K562 (cell line): ENCODE results near the gene MYLK4. TPM values are rescaled to one million over a fixed set of nuclear protein-coding genes. Genes with fewer than 3 reads are reported as not detected.
A peak's percentile ranks its signal among the peaks of the same experiment; 100 is the strongest.

Experiments used
- ATAC-seq: fragments of 200-7000 bp; cut with Tn5 transposase; 3 replicates; pipeline ENCODE4 v1.9.1; 2020; ENCODE audit warnings: moderate library complexity
- BruUV-seq: library from RNA; stranded (reverse); fragments of 400-500 nt; replicated peaks from 2 replicates; lab custom pipeline; 2021; lab: Mats Ljungman, UMichigan
- CTCF ChIA-PET: fragments of 300-600 bp; formaldehyde crosslinking; extraction: SDS; loops from one replicate; lab custom pipeline; 2021; ENCODE audit warnings: low intra/inter-chr PET ratio; lab: Yijun Ruan, JAX
- POLR2A ChIA-PET: fragments of 300-600, 350-650 bp; sonication (Branson Sonifier 250); formaldehyde crosslinking; extraction: SDS; loops from one replicate; lab custom pipeline; 2021; ENCODE audit warnings: antibody characterized with exemption, inconsistent platforms; lab: Yijun Ruan, JAX
- DNase-seq, 4 experiments: peaks; one replicate each; pipeline versions ENCODE4 v3.0.0 to v3.0.0-alpha.2; 2011 to 2018; ENCODE audit warnings: low spot score in 3 of 4, mixed read lengths in 3 of 4; ENCODE audit errors: extremely low read depth in 1 of 4
- FAIRE-seq: peaks from 2 replicates; lab custom pipeline; 2011; peaks lifted over from hg19 to GRCh38; lab: Jason Lieb, UNC
- H2AFZ ChIP-seq: 2 replicates; pipeline ENCODE4 v1.6.0; 2011; ENCODE audit warnings: low read depth, low read length, control low read depth, inconsistent platforms
- H3K27ac ChIP-seq: fragments of 200-600 bp; 3 replicates; pipeline ENCODE4 v1.8.0; 2011; ENCODE audit warnings: low read depth, mild to moderate bottlenecking, control low read depth, inconsistent platforms, low read length, moderate library complexity, mixed read lengths; ENCODE audit errors: extremely low read depth
- H3K27me3 ChIP-seq, 2 experiments: fragments of 300-600 bp in 1 of 2; 2 replicates in 1 of 2; 3 replicates in 1 of 2; pipeline versions ENCODE4 v1.6.0 to v1.8.0; 2011; ENCODE audit warnings: inconsistent platforms in 2 of 2, low read length in 2 of 2, mild to moderate bottlenecking in 1 of 2, mixed read lengths in 1 of 2, moderate library complexity in 1 of 2; ENCODE audit not compliant: control insufficient read depth in 2 of 2, insufficient read depth in 2 of 2
- H3K36me3 ChIP-seq: fragments of 300-600 bp; 3 replicates; pipeline ENCODE4 v1.8.0; 2011; ENCODE audit warnings: mild to moderate bottlenecking, low read length, inconsistent platforms; ENCODE audit not compliant: control insufficient read depth, insufficient read depth
- H3K4me1 ChIP-seq, 2 experiments: fragments of 200-600 bp in 1 of 2; replicated peaks in 1 of 2; 2 replicates in 1 of 2; 3 replicates in 1 of 2; pipeline versions ENCODE4 v1.5.1 to v1.8.0; 2011; ENCODE audit warnings: inconsistent platforms in 2 of 2, low read length in 2 of 2, mild to moderate bottlenecking in 1 of 2, mixed read lengths in 1 of 2, moderate library complexity in 1 of 2; ENCODE audit not compliant: control insufficient read depth in 2 of 2, insufficient read depth in 2 of 2
- H3K4me2 ChIP-seq: 2 replicates; pipeline ENCODE4 v1.6.1; 2011; ENCODE audit warnings: low read length, control low read depth, inconsistent platforms, mixed read lengths; ENCODE audit not compliant: insufficient read depth
- H3K4me3 ChIP-seq: fragments of 200-600 bp; sonication (generic), shearing (Covaris generic); 2 replicates; pipeline ENCODE4 v1.5.1; 2016; ENCODE audit warnings: control low read depth, inconsistent platforms
- H3K79me2 ChIP-seq: fragments of 200-600 bp; 3 replicates; pipeline ENCODE4 v1.8.0; 2011; ENCODE audit warnings: low read length, inconsistent platforms; ENCODE audit not compliant: control insufficient read depth, insufficient read depth
- H3K9ac ChIP-seq, 2 experiments: 2 replicates each; pipeline versions ENCODE4 v1.6.0 to v1.6.1; 2011; ENCODE audit warnings: low read depth in 2 of 2, low read length in 2 of 2, control low read depth in 1 of 2, inconsistent platforms in 1 of 2, mild to moderate bottlenecking in 1 of 2, mixed read lengths in 1 of 2; ENCODE audit not compliant: insufficient read depth in 1 of 2
- H3K9me1 ChIP-seq: one replicate; pipeline ENCODE4 v1.6.0; 2011; ENCODE audit warnings: inconsistent platforms, mild to moderate bottlenecking, low read length, moderate library complexity; ENCODE audit not compliant: control insufficient read depth, insufficient read depth
- H3K9me3 ChIP-seq: replicated peaks from 2 replicates; pipeline ENCODE4 v1.5.1; 2011; ENCODE audit warnings: low read depth, low read length, inconsistent platforms; ENCODE audit not compliant: control insufficient read depth, insufficient read depth
- H4K20me1 ChIP-seq: replicated peaks from 2 replicates; pipeline ENCODE4 v1.6.1; 2011; ENCODE audit warnings: low read length, inconsistent platforms, mixed read lengths; ENCODE audit not compliant: control insufficient read depth, insufficient read depth
- BCL6 ChIP-seq: fragments of 250-450 bp; sonication (Bioruptor Pico); IDR thresholded peaks from 2 replicates; pipeline ENCODE4 v1.4.0; 2020
- C11orf30 ChIP-seq: fragments of 450-650 bp; IDR thresholded peaks from 2 replicates; pipeline ENCODE4 v1.6.1; 2016; ENCODE audit warnings: low read depth, mild to moderate bottlenecking
- CREB3L1 ChIP-seq: fragments of 450-650 bp; IDR thresholded peaks from 2 replicates; pipeline ENCODE4 v1.6.1; 2014; ENCODE audit warnings: low read depth, mild to moderate bottlenecking, moderate library complexity, borderline replicate concordance
- CUX1 ChIP-seq: fragments of 200-800 bp; sonication (Bioruptor generic); IDR thresholded peaks from 2 replicates; pipeline ENCODE4 v1.6.1; 2016; ENCODE audit warnings: missing genetic modification characterization, missing compliant biosample characterization
- ETV1 ChIP-seq: fragments of 450-650 bp; conservative IDR thresholded peaks from 2 replicates; pipeline ENCODE4 v1.6.1; 2016; ENCODE audit warnings: missing genetic modification characterization, control low read depth, low read depth, missing compliant biosample characterization
- LEF1 ChIP-seq: fragments of 450-650 bp; IDR thresholded peaks from 2 replicates; pipeline ENCODE4 v1.6.1; 2016; ENCODE audit warnings: mild to moderate bottlenecking
- MAX ChIP-seq: sonication (generic); formaldehyde crosslinking; IDR thresholded peaks from 2 replicates; pipeline ENCODE4 v1.9.0; 2022; ENCODE audit warnings: mild to moderate bottlenecking, missing genetic modification reagents
- NCOA1 ChIP-seq: fragments of 450-650 bp; IDR thresholded peaks from 2 replicates; pipeline ENCODE4 v1.6.1; 2016; ENCODE audit warnings: low read depth
- ZNF124 ChIP-seq: sonication (generic); formaldehyde crosslinking; IDR thresholded peaks from 2 replicates; pipeline ENCODE4 v1.8.1; 2022; ENCODE audit warnings: missing genetic modification reagents
- ZNF316 ChIP-seq: fragments of 450-650 bp; IDR thresholded peaks from 2 replicates; pipeline ENCODE4 v1.6.1; 2016
- WGBS: fragments of 100-300 bp; shearing (Covaris generic); methylation state at CpG from one replicate; pipeline ENCODE4 v1.1.6; 2016; ENCODE audit warnings: low coverage, mixed read lengths; ENCODE audit not compliant: insufficient coverage; ENCODE audit errors: missing lambda C conversion rate; 5-methylcytosine and 5-hydroxymethylcytosine counted together
- in situ Hi-C: fragments of 300-500 bp; cut with MboI; formaldehyde crosslinking; loops from 4 replicates; pipeline ENCODE4 v1.15.0; 2018; ENCODE audit warnings: inconsistent platforms, mixed read lengths
- intact Hi-C: fragments of 100-400 bp; cut with micrococcal nuclease; formaldehyde crosslinking; loops from 2 replicates; pipeline ENCODE4 v1.14.2; 2022
- polyA plus RNA-seq, 8 experiments: library from polyadenylated mRNA; depleted of rRNA in 4 of 8; stranded (reverse) in 5 of 8; unstranded in 3 of 8; fragments of >200 nt; fragmentation: Nextera tagmentation in 2 of 8; fragmentation: Illumina TruSeq in 1 of 8; extraction: Ambion mirVana in 2 of 8; extraction: Trizol in 1 of 8; gene quantifications; 2 replicates each; pipeline versions ENCODE4 v1.2.1 to v1.2.3, GENCODE V29; 2011 to 2014; ENCODE audit warnings: inconsistent platforms in 1 of 8, missing spikeins in 1 of 8
- total RNA-seq, 7 experiments: library from RNA; depleted of rRNA in 6 of 7; stranded (reverse); fragments of >200 nt in 6 of 7; fragmentation: Illumina TruSeq in 2 of 7; extraction: Trizol in 2 of 7; gene quantifications; 2 replicates each; pipeline versions ENCODE4 v1.2.1 to v1.2.3, GENCODE V29; 2011 to 2021; ENCODE audit warnings: low replicate concordance in 1 of 7

MYLK4 gene
- total and polyA plus RNA-seq, 9 of the 15 experiments (the other 6 are each of a cell fraction or from before 2014, with no cell fraction given) = 0.01 to 0.15 (median 0.06) TPM

- TF ChIP-seq ZNF316 = peak; percentile 76
- TF ChIP-seq ETV1 (tag) = 0 out of 2 replicates have a peak, but pooled peaks have one; percentile 7
- TF ChIP-seq LEF1 = no peak
- TF ChIP-seq C11orf30 = peak; percentile 66
These were observed 16.1 kb downstream of the MYLK4 start (continued) for GRCh38 chr6:2734488-2735166.

- POLR2A ChIA-PET = interaction anchor here (0.7 to 2.2 kb wide), 9 partner anchors 9 to 255 kb away, joined by 3 to 13 read pairs (median 3); no protein-coding TSS in a partner anchor
- 60% methylated on average over 22 of the region's 22 CpGs for WGBS
- in situ Hi-C loops (no loop called here), intact Hi-C loops (loop anchor here (10.0 kb wide), 1 partner anchor 991 kb away; no protein-coding TSS in a partner anchor)
- Histone ChIP-seq H2AFZ (peak overlapping the region; percentile 91), H3K4me2 (peak overlapping the region; percentile 57), H3K9me3 (no peaks in the 10 kb centered on the region), H3K4me1 (peaks cover 9 to 47% of the 10 kb centered on the region in 2 experiments; a peak in 4 of 5 replicates), H3K79me2 (no peaks in the 10 kb centered on the region), H3K27me3 (no peaks in the 10 kb centered on the region), H3K27ac (peak overlapping the region; percentile 67), H3K9me1 (peaks cover 3% of the 10 kb centered on the region), H3K9ac (peak overlapping the region in 1 of 2 experiments; percentile 12; a peak in 2 of 4 replicates), H4K20me1 (no peaks in the 10 kb centered on the region), H3K36me3 (no peaks in the 10 kb centered on the region), H3K4me3 (no peak overlapping the region)
- no TSS peak for BruUV-seq
- FAIRE-seq = no peak
- CTCF ChIA-PET = interaction anchor here (0.9 kb wide), 1 partner anchor 16 kb away, joined by 3 read pairs; no protein-coding TSS in a partner anchor
- no peak for DNase-seq
- ATAC-seq = no peak
- TF ChIP-seq CUX1 (no peak), ZNF124 (CRISPR knock-in tag) (no peak), BCL6 (CRISPR knock-in tag) (0 out of 2 replicates have a peak, but pooled peaks have one; percentile 31), MAX (CRISPR knock-in tag) (peak; percentile 9; the same call in 1 of the 2 replicates), CREB3L1 (0 out of 2 replicates have a peak, but pooled peaks have one; percentile 10), NCOA1 (no peak)
These were observed 16.8 kb downstream of the MYLK4 start for GRCh38 chr6:2733736-2734480.
